WERI-Rb-1 (cell line): ENCODE data around the gene TRMT112.

ENCODE experiments used
- DNase-seq: peaks from one replicate; pipeline ENCODE4 v3.0.0-alpha.2; 2020
- H3K27ac ChIP-seq: fragments of 250-450 bp; sonication (Bioruptor Pico); 2 replicates; pipeline ENCODE4 v1.5.1; 2020; ENCODE audit warnings: mild to moderate bottlenecking, moderate library complexity
- H3K27me3 ChIP-seq: fragments of 250-450 bp; sonication (Bioruptor Pico); 2 replicates; pipeline ENCODE4 v1.5.1; 2021; ENCODE audit warnings: mild to moderate bottlenecking, low read depth, moderate library complexity; ENCODE audit not compliant: insufficient read depth, severe bottlenecking
- H3K36me3 ChIP-seq: fragments of 250-450 bp; sonication (Bioruptor Pico); 2 replicates; pipeline ENCODE4 v1.5.1; 2020; ENCODE audit warnings: mild to moderate bottlenecking, moderate library complexity
- H3K4me3 ChIP-seq: 2 replicates; pipeline ENCODE4 v1.5.1; 2011; ENCODE audit warnings: low read depth, mild to moderate bottlenecking, control low read depth, low read length
- H3K9me3 ChIP-seq: fragments of 250-450 bp; sonication (Bioruptor Pico); 2 replicates; pipeline ENCODE4 v1.5.1; 2021; ENCODE audit warnings: mild to moderate bottlenecking, moderate library complexity; ENCODE audit not compliant: severe bottlenecking
- TF ChIP-seq, protein P1 (sequence below): IDR thresholded peaks from 2 replicates; pipeline ENCODE4 v1.5.1; 2011; ENCODE audit warnings: low read depth, mild to moderate bottlenecking, control low read depth, inconsistent platforms, low read length

Gene TRMT112

DNA sequence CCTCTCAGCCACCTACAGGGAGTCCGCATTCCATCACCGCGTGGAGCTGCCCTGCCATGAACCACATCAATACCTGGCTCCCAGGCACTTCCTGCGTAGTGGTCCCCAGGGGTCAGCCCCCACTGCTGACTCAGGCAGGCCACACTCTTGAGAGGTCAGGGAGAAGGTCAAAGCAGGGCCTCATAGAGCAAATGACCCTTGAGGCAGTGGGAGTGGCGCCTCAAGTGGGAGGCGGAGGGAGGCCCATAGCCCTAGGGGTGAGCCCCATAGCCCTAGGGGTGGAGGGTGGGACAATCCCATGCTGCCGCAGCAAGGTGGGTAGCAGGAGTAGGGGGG, 5.5 kb upstream of the TRMT112 start:
- no peak for DNase-seq
- H3K9me3 ChIP-seq, result no peaks in the 10 kb centered on the region
- no peak overlapping the region for H3K4me3 ChIP-seq
- no peaks in the 10 kb centered on the region for H3K27me3 ChIP-seq
- no peaks in the 10 kb centered on the region for H3K36me3 ChIP-seq
- no peak overlapping the region for H3K27ac ChIP-seq
- TF ChIP-seq, protein P1, sequence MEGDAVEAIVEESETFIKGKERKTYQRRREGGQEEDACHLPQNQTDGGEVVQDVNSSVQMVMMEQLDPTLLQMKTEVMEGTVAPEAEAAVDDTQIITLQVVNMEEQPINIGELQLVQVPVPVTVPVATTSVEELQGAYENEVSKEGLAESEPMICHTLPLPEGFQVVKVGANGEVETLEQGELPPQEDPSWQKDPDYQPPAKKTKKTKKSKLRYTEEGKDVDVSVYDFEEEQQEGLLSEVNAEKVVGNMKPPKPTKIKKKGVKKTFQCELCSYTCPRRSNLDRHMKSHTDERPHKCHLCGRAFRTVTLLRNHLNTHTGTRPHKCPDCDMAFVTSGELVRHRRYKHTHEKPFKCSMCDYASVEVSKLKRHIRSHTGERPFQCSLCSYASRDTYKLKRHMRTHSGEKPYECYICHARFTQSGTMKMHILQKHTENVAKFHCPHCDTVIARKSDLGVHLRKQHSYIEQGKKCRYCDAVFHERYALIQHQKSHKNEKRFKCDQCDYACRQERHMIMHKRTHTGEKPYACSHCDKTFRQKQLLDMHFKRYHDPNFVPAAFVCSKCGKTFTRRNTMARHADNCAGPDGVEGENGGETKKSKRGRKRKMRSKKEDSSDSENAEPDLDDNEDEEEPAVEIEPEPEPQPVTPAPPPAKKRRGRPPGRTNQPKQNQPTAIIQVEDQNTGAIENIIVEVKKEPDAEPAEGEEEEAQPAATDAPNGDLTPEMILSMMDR, result no peak

DNA sequence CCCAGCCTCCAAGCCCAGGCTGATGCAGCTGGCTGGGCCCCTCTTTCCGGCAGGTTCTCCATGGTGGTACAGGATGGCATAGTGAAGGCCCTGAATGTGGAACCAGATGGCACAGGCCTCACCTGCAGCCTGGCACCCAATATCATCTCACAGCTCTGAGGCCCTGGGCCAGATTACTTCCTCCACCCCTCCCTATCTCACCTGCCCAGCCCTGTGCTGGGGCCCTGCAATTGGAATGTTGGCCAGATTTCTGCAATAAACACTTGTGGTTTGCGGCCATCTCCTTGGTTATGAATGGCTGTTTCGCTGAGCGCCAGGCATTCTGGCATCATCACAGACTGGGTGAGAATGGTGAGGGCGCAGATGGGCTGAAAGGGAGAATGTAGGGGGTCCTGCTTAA, 4.2 kb upstream of the TRMT112 start:
- no peaks in the 10 kb centered on the region for H3K9me3 ChIP-seq
- TF ChIP-seq, protein P1, result no peak
- H3K36me3 ChIP-seq, result no peaks in the 10 kb centered on the region
- no peak overlapping the region for H3K27ac ChIP-seq
- no peaks in the 10 kb centered on the region for H3K27me3 ChIP-seq
- DNase-seq, result no peak
- H3K4me3 ChIP-seq, result no peak overlapping the region

DNA sequence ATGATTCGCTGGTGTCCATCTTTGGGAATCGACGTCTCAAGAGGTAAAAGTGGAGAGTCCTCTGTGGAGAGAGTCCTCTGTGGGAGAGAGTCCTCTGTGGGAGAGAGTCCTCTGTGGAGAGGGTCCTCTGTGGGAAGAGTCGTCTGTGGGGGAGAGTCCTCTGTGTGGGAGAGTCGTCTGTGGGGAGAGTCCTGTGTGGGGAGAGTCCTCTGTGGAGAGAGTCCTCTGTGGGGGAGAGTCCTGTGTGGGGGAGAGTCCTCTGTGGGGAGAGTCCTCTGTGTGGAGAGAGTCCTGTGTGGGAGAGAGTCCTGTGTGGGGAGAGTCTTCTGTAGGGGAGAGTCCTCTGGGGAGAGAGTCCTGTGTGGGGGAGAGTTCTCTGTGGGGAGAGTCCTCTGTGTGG, 3.7 kb upstream of the TRMT112 start:
- H3K36me3 ChIP-seq, result no peaks in the 10 kb centered on the region
- no peaks in the 10 kb centered on the region for H3K9me3 ChIP-seq
- DNase-seq, result no peak
- TF ChIP-seq, protein P1, result no peak
- H3K27ac ChIP-seq, result no peak overlapping the region
- H3K27me3 ChIP-seq, result no peaks in the 10 kb centered on the region
- H3K4me3 ChIP-seq, result no peak overlapping the region

DNA sequence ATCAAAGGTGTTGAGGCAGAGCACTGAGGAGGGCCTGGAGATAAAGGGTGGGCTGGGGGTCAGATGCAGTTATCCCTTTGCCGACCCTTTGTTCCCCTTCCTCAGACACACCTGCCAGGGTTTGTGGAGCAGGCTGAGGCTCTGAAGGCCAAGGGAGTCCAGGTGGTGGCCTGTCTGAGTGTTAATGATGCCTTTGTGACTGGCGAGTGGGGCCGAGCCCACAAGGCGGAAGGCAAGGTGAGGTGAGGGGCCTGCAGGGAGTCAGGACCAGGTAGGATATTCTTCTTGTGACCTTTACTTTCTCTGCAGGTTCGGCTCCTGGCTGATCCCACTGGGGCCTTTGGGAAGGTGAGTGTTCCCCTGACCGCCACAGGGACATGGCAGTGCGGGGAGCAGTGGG, 3.2 kb upstream of the TRMT112 start:
- Histone ChIP-seq H3K9me3 (no peaks in the 10 kb centered on the region), H3K27ac (no peak overlapping the region), H3K36me3 (peaks cover 1% of the 10 kb centered on the region; the same call in 1 of the 2 replicates), H3K4me3 (no peak overlapping the region), H3K27me3 (no peaks in the 10 kb centered on the region)
- TF ChIP-seq, protein P1, result no peak
- DNase-seq, result no peak

DNA sequence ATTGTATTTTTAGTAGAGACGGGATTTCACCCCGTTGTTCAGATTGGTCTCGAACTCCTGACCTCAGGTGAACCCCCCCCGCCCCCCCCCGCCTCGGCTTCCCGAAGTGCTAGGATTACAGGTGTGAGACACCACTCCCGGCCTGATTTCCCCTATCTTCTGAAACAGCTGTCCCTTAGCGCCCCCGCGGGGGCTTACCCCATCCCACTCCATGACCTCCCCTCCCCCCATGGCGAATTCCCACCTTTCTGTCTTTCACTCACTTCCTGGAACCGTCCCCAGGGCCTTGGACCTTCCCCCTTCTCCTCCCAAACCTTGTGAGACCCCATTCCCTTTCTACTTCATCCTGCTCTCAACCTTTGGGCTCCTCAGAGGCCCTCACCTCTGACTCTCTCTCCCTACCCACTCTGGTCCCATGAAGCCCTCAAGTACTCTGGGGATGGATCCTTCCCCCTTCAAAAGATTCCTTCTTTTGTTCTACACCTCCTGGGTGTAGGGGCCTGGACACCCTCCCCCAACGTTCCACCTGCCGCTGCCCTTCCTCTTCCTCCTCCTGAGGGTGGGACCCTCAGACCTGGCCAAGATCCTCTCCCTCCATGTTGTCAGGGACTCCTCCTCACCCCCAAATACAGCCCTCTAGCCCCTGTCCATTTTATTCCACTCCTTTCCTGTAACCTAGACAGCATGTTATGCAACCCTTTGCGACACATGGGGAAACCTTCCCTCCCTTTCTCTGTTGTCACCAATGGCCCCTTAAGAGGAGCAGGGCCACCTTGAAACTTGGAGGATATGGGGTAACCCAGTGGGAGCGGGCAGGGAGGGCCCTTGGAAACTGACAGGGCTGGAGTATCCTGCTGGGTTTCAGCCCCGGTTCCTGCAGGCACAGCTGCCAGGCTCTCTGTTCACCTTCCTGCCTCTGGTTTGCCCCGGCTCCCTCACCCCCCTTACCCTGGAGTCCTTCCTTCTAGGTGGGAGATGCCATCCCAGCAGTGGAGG, 1.7 kb upstream of the TRMT112 start:
- DNase-seq, result peak; percentile 49
- Histone ChIP-seq H3K27ac (peak overlapping the region; percentile 94), H3K36me3 (peaks cover 14% of the 10 kb centered on the region), H3K4me3 (peak overlapping the region; percentile 85), H3K27me3 (no peaks in the 10 kb centered on the region), H3K9me3 (no peaks in the 10 kb centered on the region)
- TF ChIP-seq, protein P1, result no peak
